Measurements from ENCODE around the gene TDRD3. TPM values are rescaled to one million over a fixed set of nuclear protein-coding genes. Genes with fewer than 3 reads are reported as not detected.

The TDRD3 gene
- total RNA-seq, 1 donor from 2014 or later = 25.6 TPM

- intact Hi-C loops (cut with DNase I) = no loop called here
- DNase-seq = no peak
- no peaks in the 10 kb centered on the region for H3K36me3 ChIP-seq
- TF ChIP-seq, protein P1, sequence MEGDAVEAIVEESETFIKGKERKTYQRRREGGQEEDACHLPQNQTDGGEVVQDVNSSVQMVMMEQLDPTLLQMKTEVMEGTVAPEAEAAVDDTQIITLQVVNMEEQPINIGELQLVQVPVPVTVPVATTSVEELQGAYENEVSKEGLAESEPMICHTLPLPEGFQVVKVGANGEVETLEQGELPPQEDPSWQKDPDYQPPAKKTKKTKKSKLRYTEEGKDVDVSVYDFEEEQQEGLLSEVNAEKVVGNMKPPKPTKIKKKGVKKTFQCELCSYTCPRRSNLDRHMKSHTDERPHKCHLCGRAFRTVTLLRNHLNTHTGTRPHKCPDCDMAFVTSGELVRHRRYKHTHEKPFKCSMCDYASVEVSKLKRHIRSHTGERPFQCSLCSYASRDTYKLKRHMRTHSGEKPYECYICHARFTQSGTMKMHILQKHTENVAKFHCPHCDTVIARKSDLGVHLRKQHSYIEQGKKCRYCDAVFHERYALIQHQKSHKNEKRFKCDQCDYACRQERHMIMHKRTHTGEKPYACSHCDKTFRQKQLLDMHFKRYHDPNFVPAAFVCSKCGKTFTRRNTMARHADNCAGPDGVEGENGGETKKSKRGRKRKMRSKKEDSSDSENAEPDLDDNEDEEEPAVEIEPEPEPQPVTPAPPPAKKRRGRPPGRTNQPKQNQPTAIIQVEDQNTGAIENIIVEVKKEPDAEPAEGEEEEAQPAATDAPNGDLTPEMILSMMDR (IDR thresholded peaks at IDR 0.05) = no peak
- no peak for ATAC-seq
- H3K4me1 ChIP-seq = no peaks in the 10 kb centered on the region
- no peaks in the 10 kb centered on the region for H3K9me3 ChIP-seq
- no peaks in the 10 kb centered on the region for H3K27me3 ChIP-seq
- no peak overlapping the region for H3K4me3 ChIP-seq
- no peak overlapping the region for H3K27ac ChIP-seq
These were observed 82.3 kb downstream of the TDRD3 start for GRCh38 chr13:60479273-60479672.

- DNase-seq (no peak), ATAC-seq (no peak)
- Histone ChIP-seq H3K4me3 (no peak overlapping the region), H3K27ac (no peak overlapping the region), H3K36me3 (no peaks in the 10 kb centered on the region), H3K9me3 (no peaks in the 10 kb centered on the region), H3K4me1 (no peaks in the 10 kb centered on the region), H3K27me3 (no peaks in the 10 kb centered on the region)
- intact Hi-C loops (cut with DNase I) = no loop called here
- TF ChIP-seq, protein P1 (IDR thresholded peaks at IDR 0.05) = no peak
These were observed 85.0 kb downstream of the TDRD3 start for GRCh38 chr13:60482012-60482411.

DNA sequence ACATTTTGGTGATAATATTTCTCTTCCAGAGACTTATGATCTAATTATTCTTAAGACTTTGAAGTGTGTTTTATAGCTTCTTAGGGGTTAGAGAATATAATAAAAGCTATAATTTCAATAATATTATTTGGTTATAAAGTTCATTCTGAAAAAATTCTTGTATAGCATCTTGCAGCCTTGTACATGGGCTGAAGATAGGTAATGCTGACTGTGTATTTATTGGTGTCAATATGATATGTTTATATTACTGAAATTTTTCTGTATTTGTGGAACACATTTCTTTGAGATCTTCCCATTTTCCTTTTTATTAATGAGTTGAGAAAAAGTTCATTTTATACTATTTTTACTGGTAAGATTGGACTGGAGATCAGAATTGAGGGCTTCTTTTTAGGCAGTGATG lies 87.8 kb downstream of the TDRD3 start:
- intact Hi-C loops (cut with DNase I) = no loop called here
- TF ChIP-seq, protein P1 (IDR thresholded peaks at IDR 0.05) = no peak

DNA sequence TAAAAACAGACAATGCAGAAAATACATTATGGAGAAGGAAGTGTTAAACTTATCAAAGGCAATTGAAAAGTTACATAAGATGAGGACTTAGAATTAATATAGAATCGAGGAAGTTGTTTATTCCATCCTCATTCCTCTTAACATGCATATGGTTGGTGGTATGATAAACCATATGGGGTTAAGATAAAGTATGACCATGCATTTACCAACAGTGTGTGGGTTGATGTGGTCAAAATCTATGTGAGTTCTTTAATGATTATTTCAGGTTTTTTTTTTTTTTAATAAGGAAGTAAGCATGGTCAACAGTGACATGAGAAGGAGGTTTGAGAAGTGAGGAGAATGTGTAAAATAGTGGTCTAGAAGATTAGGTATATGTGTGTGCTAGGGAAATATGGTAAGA lies 94.5 kb downstream of the TDRD3 start:
- Histone ChIP-seq H3K4me3 (no peak overlapping the region), H3K27me3 (no peaks in the 10 kb centered on the region), H3K9me3 (no peaks in the 10 kb centered on the region), H3K4me1 (no peaks in the 10 kb centered on the region), H3K36me3 (peaks cover 5% of the 10 kb centered on the region), H3K27ac (no peak overlapping the region)
- no peak for DNase-seq
- TF ChIP-seq, protein P1 (IDR thresholded peaks at IDR 0.05) = no peak
- no peak for ATAC-seq
- intact Hi-C loops (cut with DNase I) = no loop called here

More for the DNA sequence above, 87.8 kb downstream of the TDRD3 start:
- no peak for DNase-seq
- Histone ChIP-seq H3K36me3 (peaks cover 3% of the 10 kb centered on the region), H3K9me3 (no peaks in the 10 kb centered on the region), H3K4me3 (no peak overlapping the region), H3K4me1 (no peaks in the 10 kb centered on the region), H3K27me3 (no peaks in the 10 kb centered on the region), H3K27ac (no peak overlapping the region)
- no peak for ATAC-seq

GRCh38 chr13:60492187-60492586 lies 95.2 kb downstream of the TDRD3 start:
- intact Hi-C loops (cut with DNase I) = no loop called here
- no peaks in the 10 kb centered on the region for H3K27me3 ChIP-seq
- H3K4me3 ChIP-seq = no peak overlapping the region
- peaks cover 8% of the 10 kb centered on the region for H3K36me3 ChIP-seq
- ATAC-seq (no peak), DNase-seq (no peak)
- TF ChIP-seq, protein P1 (IDR thresholded peaks at IDR 0.05) = no peak
- H3K4me1 ChIP-seq = no peaks in the 10 kb centered on the region
- no peaks in the 10 kb centered on the region for H3K9me3 ChIP-seq
- no peak overlapping the region for H3K27ac ChIP-seq

DNA sequence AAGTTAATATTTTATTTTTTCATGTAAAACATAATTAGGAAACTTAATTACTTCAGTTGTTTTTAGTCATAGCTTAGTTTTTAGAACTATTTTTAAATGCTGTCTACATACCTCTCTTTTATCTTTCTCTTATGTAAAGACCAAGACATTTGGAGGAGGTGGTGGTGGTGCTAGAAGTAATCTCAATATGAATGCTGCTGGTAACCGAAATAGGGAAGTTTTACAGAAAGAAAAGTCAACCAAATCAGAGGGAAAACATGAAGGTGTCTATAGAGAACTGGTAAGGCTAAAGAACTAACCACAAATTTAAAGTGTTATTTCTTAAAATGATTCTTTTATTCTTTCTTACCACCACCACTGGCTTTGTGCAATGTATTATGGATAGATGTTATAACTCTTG lies 97.3 kb downstream of the TDRD3 start:
- Histone ChIP-seq H3K4me1 (no peaks in the 10 kb centered on the region), H3K4me3 (no peak overlapping the region), H3K9me3 (no peaks in the 10 kb centered on the region), H3K27me3 (no peaks in the 10 kb centered on the region), H3K27ac (no peak overlapping the region), H3K36me3 (peaks cover 14% of the 10 kb centered on the region)
- intact Hi-C loops (cut with DNase I) = no loop called here
- no peak for DNase-seq
- no peak for ATAC-seq
- TF ChIP-seq, protein P1 (IDR thresholded peaks at IDR 0.05) = no peak

All from upper lobe of right lung (tissue), 1 donor.